GM19463 (cell line): ENCODE measurements around the gene UNC79.

Experiments used
- ATAC-seq: cut with Tn5 transposase; IDR thresholded peaks from one replicate; pipeline ENCODE4 v1.9.1; 2021; ENCODE audit warnings: mild to moderate bottlenecking, moderate library complexity; ENCODE audit not compliant: unreplicated experiment

The UNC79 gene

GRCh38 chr14:93745603-93746273 lies 315.0 kb downstream of the UNC79 start:
- no peak for ATAC-seq

- ATAC-seq, result no peak
These were observed 316.4 kb downstream of the UNC79 start for GRCh38 chr14:93747102-93747501.

DNA sequence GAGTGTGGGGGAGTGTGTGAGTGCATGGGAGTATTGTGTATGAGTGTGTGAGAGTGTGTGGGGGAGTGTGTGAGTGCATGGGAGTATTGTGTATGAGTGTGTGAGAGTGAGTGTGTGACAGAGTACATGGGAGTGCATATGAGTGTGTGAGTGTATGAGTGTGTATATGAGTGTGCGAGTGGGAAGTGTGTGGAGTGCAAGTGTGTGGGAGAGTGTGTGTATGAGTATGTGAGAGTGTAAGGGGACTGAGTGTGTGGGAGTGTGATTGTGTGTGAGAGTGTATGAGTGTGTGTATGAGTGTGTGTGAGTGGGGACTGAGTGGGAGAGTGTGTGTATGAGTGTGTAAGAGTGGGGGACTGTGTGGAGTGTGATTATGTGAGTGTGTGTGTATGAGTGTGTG lies 316.8 kb downstream of the UNC79 start:
- no peak for ATAC-seq

DNA sequence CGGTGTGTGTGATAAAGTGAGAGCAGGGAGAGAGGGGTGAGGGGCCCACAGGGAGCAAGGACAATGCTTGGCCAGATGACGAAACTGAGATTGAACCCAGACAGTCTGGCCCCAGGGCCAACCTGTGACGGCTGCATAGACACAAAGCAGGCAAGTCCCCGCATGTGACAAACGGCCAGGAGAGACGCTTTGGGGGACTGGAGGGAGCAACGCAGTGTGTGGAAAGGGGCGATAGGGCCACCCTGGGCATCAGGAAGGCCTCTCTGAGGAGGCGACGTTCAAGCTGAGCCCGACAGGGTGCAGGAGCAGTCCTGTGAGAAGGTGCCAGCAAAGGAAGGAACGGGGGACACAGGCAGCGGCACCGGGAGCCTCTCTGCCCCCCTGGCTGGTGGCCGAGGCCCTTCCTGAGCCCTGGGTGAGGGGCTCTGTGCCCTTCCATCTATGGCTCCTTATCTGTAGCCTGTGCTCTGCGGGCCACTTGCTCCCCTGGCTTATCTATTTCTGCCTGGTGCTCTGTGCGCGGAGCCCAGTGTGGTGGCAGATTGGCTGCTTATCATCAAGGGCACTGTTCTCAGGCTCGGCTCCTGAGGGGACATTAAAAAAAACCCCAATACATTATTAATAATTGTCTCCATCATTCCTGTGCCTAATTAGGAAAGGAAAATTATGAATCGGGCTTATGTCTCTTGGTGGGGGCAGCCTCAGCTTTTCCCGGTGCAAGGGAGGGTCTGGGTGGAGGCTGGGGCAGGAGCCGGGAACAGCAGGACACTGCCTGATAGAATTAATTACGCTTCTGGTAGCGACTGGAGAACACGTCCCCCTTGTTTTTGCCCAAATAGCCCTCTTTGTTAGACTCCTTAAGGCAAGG lies 317.7 kb downstream of the UNC79 start:
- no peak for ATAC-seq

GRCh38 chr14:93749076-93749420 lies 318.3 kb downstream of the UNC79 start:
- ATAC-seq, result no peak

DNA sequence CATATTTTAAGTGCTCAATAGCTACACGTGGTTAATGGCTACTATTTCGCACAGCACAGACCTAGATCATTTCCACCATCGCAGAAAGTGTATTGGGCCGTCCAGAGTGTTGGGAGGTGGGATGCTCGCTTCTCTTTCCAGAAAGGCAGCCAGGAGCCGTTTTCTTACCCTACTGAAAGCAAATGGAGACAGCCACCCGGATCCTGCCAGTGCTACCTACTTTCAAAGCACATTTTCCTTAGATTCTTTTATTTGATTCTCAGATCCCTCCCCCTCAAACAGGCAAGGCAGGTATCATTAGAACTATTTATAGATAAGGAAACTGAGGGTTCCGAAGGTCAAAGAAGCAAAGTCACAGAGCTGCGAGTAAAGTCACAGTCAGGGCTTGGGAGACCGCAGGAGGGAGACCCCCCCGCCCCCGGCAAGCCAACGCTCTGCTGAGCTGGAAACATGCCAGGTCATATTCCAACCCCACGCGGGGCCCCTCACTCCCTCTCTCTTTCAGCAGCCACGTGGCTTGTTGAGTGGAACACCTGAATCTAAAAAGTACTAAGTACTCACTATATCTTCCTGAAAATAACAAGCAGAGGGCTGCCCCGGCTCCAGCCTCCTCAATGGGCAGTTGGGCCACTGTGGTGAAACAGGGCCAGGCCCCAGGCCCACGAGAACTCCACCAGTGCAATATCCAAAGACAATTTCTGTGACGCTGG lies 321.4 kb downstream of the UNC79 start:
- no peak for ATAC-seq

DNA sequence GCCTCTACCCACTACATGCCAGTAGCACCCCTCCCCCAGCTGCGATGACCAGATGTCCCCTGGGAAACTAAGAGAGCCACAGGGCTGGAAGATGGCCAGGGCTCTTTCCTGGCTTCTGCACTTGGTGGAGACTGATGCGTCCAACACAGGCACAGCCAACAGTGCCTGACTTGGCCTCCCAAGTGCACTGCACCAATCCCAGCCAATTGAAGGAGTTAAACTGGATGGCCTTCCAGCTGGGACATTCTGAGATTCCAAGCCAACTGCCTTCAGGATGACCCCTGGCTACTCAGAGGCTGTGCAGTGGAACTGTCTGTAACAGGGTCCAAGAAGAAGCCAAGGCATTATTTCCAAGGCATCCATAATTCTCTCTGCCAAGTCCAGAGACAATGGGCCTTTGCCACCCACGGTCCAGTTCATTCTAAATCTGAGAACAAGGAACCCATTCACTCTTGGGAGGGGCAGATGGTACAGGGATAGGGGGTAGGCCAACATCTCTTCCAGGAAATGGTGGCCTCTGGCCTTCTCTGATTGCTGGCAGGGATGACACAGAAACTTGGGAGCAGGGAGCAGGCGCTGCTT lies 322.3 kb downstream of the UNC79 start:
- ATAC-seq, result no peak

DNA sequence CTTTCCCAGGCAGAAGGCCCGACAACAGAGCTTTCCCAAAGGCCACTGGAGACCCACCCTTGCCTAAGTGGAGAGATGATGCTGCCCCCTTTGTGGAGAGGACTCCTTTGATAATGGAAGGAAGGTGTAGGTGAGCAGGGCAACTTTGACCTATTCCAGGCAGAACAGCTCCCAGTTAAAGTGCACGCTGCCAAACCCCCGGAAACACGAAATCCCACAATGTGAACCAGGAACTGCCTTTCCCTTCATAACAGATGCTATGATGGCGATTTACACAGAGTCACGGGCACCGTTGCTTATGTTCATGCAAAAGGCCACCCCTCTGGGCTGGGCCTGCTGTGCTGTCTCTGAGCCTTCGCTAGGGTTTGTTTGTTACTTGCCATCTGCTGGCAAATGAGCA lies 322.9 kb downstream of the UNC79 start:
- no peak for ATAC-seq

- ATAC-seq, result no peak
These were observed 326.5 kb downstream of the UNC79 start for GRCh38 chr14:93757206-93757605.
